ENCODE data around the gene GOLGA6A.
"Not testable (repeated sequence)": the region's sequence is repeated elsewhere in the genome, so short reads cannot be mapped to it uniquely, and the experiment has no call there.

GOLGA6A gene, protein sequence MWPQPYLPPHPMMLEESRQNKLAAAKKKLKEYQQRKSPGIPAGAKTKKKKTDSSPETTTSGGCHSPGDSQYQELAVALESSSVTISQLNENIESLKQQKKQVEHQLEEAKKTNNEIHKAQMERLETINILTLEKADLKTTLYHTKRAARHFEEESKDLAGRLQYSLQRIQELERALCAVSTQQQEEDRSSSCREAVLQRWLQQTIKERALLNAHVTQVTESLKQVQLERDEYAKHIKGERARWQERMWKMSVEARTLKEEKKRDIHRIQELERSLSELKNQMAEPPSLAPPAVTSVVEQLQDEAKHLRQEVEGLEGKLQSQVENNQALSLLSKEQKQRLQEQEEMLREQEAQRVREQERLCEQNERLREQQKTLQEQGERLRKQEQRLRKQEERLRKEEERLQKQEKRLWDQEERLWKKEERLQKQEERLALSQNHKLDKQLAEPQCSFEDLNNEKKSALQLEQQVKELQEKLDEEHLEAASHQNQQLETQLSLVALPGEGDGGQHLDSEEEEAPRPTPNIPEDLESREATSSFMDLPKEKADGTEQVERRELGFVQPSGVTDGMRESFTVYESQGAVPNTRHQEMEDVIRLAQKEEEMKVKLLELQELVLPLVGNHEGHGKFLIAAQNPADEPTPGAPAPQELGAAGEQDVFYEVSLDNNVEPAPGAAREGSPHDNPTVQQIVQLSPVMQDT

DNA sequence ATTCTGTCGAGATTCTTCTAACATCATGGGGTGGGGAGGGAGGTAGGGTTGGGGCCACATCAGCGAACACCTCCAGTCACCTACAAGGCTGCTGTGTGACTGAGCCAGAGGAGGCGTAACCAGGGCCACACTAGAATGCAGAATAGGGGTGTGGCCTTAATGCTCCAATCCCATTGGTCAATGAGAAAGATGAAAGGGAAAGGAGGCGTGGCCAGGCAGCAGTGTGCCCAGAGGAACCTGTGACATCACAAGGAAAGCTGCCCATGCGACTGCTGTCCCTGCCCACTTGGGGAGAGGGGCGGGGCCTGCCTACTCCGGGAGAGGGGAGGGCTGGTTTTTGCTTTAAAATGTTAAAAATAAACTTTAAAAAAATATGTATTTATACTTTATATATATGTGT, at the start of gene GOLGA6A:
Gene GOLGA6A, minus strand, starts transcription at position 101 of the 400 bp plus-strand sequence. Its CDS starts 41 bp downstream, at position 60.
- not testable (repeated sequence) for DNase-seq (ENCODE audit: low spot score)

DNA sequence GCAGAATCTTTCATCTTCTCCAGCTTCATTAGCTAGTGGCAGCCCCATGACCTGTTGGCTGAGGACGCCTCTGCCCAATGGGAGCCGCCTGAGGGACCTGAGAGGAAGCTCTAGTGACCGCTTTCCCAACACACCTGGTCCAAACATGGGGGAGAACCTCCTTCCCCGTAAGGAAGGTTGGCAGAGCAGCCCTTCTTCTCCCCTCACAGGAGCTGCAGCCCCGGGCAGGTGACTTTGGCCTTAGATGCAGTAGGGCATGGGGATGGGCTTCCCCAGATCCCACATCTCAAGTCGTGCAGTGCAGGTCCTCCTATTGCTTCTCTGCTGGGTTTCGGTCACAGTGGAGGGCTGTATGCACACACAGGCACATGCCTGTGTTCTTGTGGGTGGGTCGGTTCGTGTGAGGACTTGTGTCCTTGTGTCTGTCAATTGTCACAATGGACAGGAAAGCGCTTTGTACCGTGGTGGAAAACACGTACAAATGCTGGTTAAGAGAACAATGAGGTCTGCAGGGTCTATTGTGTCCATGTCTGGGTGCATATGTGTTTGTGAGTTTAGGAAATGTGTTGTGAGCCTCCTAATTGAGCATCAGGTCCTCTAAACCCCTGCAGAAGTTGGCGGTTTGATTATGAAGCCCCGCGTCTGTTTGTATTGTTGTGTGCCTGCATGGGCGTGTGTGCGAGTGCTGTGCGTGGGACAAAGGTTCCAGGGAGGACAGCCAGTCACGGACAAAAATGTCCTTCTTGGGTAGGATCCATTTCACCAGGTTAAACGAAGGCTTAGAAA, 49.5 kb upstream of the GOLGA6A start:
- DNase-seq (ENCODE audit: low spot score), result no peak

DNA sequence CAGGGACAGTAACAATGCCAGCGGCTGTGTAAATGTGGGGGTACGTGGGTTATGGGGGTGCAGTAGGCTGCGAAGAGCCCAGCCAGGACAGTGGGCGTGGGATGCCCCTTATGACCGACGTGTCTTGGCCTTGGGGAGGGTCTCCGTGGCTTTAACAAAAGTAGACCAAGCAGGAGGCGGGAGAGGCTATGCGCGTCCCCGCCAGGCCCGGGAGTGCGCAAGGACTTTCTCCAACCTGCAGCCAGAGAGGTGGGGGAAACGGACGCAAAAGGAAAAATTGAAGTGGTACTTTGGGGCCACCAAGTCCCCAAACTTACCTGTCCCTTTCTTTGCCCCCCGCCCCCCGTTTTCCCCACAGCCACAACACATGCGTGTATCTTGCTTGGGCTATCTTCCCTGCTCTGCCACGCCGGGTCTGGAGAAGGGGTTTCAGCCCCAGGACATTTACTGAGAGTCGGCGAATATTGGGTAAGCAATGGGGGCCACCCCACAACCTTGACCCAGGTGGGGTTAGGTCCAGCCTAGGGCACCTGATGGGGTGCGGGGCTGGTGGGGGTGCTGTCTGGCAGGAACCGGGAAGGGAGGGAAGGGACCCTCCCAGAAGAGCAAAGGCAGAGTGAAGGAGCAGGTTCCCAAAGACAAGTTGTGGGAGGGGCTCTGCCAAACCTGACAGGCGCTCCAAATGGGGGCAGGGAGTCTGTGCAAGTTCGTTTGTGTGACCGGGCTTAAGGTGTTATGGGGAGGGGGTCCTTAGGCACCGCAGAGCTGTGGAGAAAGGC, 48.7 kb upstream of the GOLGA6A start:
- DNase-seq (ENCODE audit: low spot score), result no peak

DNA sequence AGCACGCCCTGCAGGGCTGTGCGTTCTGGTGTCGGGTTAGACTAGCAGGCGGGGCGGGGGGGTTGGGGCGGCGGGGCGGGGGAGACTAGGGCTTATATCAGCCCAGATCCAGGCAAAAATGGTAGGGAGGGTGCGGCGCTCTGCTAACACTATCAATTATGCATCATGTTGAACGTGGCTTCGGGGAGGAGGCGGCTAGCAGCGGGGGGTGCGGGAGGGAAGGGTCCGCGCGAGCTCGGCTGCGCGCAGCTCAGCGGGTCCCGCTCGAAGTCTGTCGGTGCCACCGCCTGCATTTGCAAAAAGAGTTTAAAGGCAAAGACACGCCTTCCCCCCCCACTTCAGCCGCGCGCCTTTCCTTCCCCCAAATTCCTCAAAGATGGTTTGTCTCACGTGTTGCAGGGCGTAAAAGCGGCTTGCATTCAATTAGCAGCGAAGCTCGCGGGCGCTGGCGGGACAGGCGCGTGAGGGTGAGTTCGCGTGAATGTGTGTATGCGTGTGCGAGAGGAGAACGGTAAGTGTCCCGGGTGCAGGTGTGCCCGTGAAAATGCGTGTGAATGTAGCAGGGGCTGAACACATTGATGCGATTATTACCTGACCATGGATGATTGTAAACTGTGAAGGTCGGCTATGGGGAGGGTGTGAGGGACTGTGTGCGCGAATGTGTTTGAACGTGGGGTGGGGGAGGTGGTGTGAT, 48.0 kb upstream of the GOLGA6A start, which contains the start of gene ISLR2:
Gene ISLR2, plus strand, starts transcription at position 432 of the 694 bp plus-strand sequence. CDS start 2,169 bp downstream, outside the sequence.
- DNase-seq (ENCODE audit: low spot score), result no peak

DNA sequence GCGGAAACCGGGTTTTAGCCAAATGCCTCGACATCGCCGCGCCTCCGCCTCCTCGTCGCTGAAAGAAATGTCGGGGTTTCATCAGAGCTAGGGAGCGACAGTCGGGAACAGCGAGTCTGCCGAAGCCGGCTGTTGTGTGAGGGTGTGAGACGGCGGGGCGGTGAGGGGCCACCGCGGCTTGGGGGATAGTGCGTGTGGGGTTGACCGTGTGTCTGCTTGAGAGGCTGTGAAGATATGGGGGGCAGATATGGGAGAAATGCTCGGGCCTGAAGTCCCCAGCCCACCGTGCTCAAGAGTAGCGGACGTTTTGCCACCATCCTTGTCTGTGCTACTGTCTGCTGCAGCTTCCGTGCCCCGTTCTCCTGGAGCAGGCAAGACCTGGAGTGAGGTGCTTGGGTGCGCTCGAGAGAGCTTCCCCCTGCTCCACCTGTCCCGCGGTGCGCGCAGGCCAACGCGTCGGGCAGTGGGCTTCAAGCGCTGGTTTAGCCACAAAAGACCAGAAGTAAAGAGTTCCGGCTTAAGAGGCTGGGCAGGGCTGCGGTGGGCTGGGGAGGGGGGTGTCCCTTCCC, 47.3 kb upstream of the GOLGA6A start:
- peak; percentile 32 for DNase-seq (ENCODE audit: low spot score)

DNA sequence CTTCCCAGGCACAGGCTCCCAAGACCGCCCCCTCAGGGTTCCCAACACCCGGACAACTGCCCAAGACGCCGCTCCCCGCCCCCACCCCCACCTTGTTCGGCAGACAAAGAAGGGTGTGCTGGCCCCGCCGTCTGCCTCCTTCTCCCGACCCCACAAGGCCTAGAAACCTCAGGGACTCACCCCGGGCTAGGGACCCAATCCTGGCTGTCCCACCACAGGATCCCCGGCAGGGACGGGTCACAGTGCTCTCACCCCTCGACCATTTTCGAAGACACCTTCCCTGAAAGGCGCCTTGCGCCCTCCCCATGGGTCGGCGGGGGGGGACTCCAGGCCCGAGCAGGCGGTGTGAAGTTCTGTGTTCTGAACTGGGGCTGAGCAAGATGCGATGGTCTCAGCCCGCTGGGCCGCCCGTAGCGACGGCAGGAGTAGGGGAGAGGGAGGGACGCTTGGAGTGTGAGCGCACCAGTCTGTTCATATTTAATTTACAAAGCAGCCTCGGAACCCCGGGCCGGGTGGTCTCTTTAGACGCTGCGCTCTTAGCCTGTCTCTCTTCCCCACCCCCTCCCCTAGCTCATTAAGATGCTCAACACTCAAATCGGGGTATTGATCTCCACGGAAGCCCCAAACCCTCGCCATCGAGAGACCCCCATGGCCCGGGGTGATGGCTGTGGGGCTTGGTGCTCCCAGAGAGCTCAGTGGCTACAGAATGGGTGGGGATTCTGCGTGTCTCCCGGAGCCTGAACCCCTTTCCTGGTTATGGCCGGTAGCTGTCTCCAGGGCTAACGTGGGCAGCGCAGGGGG, 46.6 kb upstream of the GOLGA6A start:
- no peak for DNase-seq (ENCODE audit: low spot score)

DNA sequence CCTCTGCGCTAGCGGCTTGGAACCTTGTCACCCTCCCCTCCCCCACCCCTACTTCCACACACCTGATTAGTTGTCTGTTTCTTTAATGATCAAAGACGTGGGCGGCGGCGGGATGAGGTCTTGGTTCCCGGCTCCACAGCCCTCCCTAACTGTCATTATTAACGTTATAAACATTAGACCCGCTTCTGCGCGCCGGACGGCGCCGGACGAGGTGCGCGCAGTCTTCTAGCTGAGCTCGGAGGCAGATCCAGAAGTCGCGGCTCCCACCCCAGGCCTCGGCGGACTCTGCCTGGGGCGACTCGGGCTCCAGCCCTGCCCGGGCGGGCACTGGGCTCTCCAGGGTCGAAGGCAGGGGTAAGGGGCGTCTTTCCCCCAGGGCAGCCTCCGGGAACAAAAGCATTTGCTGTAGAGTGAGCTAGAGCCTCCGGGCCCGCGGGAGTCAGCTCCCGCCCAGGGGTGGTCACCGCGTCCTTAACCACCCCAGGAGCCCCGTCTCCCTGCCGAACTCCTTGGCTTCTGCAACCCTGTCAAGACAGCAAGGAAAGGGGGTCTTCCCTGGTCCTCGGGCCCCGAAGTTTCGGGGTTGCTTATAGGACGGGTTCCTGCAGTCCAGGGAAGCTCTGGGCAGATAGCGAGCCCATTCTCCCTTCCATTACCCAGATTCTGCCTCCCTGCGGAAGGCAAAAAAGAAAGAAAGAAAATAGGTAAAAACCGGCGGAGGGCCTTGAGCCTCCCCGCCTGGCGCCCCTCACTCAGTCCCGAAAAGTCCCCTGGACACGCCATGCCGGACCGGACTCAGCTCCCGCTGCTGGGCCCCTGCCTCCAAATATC, 45.8 kb upstream of the GOLGA6A start:
- DNase-seq (ENCODE audit: low spot score), result no peak

DNA sequence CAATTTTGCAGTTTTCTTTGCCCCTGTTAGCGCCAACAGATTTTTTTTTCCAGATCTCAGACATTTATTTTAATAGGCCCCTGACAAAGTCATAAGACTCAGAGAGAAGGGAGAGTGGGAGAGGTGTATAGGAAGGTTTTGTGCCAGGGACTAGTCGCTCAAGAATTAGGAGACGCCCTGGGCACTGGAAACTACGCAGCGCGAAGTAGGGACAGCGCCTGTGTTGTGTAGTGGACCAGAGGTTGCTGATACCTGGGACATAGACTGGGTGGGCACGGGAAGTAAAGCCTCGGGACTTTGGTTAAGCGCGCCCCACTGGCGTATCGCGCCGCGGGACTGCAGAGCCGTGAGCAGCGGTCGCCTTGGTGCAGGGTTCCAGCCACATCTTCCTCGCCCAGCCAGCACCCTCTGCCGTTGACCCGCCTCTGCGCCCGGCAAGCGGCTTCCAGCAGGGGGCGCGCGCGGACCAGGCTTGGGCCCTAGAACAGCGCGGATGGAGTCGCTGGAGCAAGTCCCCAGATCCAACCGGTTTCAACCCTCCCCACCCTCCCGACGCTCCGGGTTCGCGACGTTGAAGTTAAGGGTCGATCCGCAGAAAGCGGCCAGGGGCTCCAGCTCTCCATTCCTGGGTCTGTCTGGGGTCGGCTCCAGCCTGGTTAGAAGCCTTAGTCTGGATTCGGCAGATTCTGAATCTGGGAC, 45.1 kb upstream of the GOLGA6A start:
- DNase-seq (ENCODE audit: low spot score), result peak; percentile 89

DNA sequence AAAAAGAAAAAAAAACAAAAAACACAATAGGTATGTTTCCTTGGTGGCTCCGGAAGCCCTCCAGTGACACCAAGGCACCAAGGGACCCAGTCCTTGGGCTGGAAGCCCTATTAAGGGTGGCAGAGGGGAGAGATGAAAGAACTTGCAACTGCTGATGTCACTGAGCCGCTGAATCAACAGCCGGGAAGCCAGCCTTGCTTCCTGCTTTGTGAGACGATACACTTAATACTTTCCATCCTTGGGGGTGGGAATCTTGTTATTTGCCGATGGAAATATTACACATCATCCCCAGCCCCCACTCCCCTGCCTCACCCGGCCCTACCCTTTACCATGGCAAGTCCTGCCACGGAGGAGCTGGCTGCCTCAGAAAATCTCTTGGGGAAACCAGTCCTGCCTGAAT, 42.4 kb upstream of the GOLGA6A start:
- no peak for DNase-seq (ENCODE audit: low spot score)

DNA sequence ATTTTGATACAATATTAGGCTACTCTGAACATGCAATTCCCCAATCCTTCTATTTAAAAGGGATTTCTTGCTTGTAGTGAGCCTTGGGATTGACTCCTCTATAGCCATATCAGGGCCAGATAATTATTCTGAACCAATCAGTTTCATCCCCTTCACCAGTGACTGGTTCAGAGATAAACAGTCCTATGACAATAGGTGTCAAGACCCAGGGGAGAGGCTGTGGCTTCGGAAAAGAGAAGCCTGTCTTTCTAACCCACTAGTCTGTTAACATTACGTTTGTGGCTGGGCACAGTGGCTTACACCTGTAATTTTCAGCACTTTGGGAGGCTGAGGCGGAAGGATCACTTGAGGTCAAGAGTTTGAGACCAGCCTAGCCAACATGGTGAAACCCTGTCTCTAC, 41.8 kb upstream of the GOLGA6A start:
- DNase-seq (ENCODE audit: low spot score), result no peak

DNA sequence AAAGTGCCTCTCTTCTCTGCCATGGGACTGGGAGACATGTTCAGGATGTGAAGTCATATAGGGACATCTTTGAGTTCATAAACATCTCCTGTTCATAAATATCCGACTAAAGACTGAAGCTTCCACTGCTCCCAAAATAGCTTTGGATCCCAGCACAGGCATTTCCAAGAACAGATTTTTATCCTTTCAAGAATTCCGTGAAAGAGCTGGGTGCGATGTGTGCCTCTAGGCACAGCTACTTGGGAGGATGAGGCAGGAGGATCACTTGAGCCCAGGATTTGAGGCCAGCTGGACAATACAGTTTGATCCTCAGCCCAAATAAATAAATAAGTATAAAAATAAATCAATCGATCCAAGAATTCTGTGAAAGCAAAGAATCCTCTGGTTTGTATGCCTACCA, 41.3 kb upstream of the GOLGA6A start:
- DNase-seq (ENCODE audit: low spot score), result no peak

DNA sequence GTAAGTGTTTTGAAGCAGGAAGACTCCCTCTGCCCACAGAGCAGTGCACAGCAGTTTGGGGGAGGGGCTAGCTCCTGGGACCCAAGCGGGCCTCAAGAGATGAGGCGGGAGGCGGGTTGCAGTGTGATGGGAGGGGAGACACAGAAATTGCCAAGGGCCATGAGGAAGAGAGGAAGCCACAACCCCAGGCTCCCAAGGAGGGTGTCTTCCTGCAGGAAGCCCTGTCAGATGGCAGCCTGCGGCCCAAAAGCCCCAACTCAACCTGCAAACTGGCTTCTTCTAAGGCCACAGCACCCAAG, 40.7 kb upstream of the GOLGA6A start:
- no peak for DNase-seq (ENCODE audit: low spot score)

DNA sequence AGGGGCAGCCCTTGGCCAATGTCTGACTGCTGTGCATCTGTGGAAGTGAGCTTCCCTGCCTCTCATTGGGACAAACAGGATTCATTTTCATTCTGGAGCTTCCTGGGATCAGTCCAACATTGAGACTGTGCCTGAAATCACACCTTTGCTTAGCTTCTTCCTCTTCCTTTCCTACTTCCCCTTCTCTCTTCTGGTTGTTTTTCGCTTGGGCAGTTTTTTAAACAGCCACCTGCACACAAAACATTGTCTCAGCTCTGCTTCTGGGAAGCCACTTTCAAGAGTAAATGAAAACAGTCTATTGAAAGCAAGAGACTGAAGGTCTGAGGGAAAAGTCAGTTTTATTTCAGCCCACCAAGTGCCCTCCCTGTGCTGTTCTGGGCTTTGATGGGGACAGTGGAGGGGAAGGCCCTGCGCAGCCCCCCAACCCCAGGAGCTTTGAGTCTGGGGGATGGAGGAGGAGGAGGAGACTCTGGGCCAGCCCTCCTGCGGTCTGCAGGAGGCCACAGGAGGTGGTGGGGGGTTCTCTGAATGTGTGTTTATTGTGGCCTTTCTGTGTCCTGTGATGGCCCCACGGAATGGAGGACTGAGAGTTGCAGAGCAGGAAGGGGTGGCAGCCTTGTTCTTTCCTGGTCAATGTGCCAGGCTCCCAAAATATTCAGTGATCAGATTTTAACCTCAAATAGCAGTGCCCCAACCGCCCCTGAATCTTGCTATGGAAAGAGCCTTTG, 40.2 kb upstream of the GOLGA6A start:
- no peak for DNase-seq (ENCODE audit: low spot score)

DNA sequence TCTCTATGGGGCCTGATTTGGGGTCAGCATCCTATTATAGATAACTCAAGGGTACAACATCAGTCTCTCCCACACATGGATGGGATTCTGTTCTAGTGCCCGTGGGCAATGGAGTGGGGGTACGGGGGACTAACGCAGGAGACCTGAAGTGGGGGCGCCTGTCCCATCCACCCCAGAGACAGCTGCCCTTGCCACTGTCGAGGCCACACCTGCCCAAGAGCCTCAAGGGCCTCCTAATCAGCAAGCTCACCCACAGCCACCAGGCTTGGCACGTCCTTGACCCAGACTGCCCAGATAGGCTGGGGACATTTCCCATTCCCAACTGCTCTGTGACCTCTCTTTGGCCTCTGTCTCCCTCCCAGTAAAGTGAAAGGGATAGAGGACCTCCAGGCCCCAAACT, 39.5 kb upstream of the GOLGA6A start:
- no peak for DNase-seq (ENCODE audit: low spot score)

DNA sequence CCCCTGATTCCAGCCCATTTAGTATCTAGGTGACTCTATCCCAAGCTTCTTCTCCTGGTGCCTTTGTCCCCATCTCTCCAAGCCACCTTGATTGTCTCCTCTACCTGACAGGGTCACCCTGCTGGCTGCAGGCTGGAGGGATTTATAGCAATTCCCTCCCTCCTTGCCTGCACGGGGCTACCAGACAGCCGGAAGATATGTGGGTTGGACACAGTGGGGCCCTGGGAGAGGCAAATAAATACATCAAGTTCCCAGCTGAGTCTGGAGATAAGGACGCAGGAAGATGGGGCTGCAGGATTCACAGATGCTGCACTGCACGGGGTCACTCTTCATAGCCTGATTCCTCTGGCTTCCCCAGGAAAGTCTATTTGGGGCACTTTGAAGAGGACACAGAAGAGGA, 38.7 kb upstream of the GOLGA6A start:
- DNase-seq (ENCODE audit: low spot score), result no peak

DNA sequence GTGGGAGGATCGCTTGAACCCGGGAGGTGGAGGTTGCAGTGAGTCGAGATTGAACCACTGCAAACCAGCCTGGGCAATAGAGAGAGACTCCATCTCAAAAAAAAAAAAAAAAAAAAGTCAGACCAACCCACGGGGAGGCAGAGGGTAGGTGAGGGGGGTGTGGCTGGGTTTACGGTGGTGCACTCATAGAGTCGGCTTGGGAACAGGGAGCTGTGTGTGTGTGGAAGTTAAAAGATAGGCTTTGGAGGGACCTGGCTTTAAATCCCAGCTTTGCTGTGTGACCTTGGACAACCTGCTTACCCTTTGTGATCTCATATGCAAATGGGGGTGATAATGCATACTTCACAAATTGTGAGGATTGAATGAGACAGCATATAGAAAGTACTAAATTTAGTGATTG, 38.1 kb upstream of the GOLGA6A start:
- DNase-seq (ENCODE audit: low spot score), result no peak

DNA sequence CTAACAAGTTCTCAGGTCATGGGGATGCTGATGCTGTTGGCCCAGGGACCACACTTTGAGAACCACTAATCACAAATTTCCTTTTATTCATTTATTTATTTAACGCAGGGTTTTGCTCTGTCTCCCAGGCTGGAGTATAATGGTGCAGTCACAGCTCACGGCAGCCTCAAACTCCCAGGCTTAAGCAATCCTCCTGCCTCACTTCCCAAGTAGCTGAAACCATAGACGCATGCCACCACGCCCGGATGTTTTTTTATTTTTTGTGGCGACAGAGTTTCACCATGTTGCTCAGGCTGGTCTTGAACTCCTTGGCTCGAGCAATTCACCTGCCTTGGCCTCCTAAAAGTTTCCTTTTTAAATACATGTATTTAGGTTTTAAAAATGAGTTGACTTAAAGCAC, 27.4 kb upstream of the GOLGA6A start:
- no peak for DNase-seq (ENCODE audit: low spot score)

DNA sequence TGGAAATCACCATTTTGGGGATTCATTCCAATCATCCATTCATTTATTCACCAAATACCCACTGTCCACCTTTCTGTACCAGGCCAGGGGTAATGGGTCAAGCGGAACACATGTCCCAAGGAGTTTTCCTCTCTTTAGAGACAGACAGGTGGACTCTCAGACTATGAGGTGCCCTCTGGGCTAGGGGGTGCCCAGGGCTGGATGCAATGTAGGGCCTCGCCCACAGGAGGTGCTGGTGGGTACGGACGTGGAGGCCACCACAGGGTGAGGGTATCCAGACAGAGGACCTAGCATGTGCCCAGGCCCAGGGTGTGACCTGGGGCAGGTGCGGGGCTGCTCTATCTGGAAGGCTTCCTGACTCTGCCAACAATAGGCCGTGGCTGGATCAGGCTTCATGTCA, 26.3 kb upstream of the GOLGA6A start:
- not testable (repeated sequence) for DNase-seq (ENCODE audit: low spot score)
